Measurements from ENCODE around the gene ROS1. TPM values are rescaled to one million over a fixed set of nuclear protein-coding genes. Genes with fewer than 3 reads are reported as not detected.

Gene ROS1
- under 0.01 and 0.17 TPM in 2 replicates for total RNA-seq

GRCh38 chr6:117425431-117426153 is at the start of gene ROS1:
Gene ROS1 (minus strand): TSS chr6:117425942. CDS start chr6:117425656, 286 bp downstream.

GRCh38 chr6:117265410-117266256 is 160.1 kb downstream of the ROS1 start, which contains the start of gene VGLL2:
Gene VGLL2 (plus strand): TSS chr6:117265558. CDS start chr6:117265764, 206 bp downstream.

Other genes starting within 250 kb of the ROS1 start
- not detected in 2 replicates for gene VGLL2, start 160.4 kb downstream of the ROS1 start, total RNA-seq
- gene DCBLD1, start 56.7 kb upstream of the ROS1 start, total RNA-seq = 48.2 and 52.6 TPM in 2 replicates
- 18.1 and 20.0 TPM in 2 replicates for gene GOPC, start 176.6 kb upstream of the ROS1 start, total RNA-seq
- gene NUS1, start 249.5 kb upstream of the ROS1 start, total RNA-seq = 14.4 and 17.7 TPM in 2 replicates